ENCODE data around the gene FAM228B.

Gene FAM228B

DNA sequence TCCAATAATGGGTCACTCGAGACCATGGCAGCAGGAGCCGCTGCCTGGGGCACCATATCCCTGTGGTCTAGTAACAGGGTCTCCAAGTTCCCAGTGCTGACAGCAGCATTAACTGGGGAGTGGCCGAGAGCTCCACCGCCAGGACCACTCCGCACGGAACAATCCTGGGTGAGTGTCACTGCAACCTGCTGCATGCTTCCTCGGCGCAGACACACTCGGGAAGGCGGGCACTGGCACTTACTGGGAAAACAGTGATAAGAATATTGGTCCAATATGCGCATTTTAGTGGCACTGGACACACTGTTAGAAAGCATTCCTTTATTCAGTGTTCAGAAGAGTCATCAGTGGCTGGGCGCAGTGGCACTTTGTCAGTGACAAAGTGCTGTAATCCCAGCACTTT, 81.2 kb downstream of the FAM228B start:
- no peaks in the 10 kb centered on the region for H3K27me3 Mint-ChIP-seq (ENCODE audit: low read depth)
- H3K27ac Mint-ChIP-seq = no peak overlapping the region
- H3K4me1 Mint-ChIP-seq = peaks cover 18% of the 10 kb centered on the region
- H3K36me3 Mint-ChIP-seq (ENCODE audit: low read depth) = peaks cover 45% of the 10 kb centered on the region
- TF ChIP-seq, protein P1, sequence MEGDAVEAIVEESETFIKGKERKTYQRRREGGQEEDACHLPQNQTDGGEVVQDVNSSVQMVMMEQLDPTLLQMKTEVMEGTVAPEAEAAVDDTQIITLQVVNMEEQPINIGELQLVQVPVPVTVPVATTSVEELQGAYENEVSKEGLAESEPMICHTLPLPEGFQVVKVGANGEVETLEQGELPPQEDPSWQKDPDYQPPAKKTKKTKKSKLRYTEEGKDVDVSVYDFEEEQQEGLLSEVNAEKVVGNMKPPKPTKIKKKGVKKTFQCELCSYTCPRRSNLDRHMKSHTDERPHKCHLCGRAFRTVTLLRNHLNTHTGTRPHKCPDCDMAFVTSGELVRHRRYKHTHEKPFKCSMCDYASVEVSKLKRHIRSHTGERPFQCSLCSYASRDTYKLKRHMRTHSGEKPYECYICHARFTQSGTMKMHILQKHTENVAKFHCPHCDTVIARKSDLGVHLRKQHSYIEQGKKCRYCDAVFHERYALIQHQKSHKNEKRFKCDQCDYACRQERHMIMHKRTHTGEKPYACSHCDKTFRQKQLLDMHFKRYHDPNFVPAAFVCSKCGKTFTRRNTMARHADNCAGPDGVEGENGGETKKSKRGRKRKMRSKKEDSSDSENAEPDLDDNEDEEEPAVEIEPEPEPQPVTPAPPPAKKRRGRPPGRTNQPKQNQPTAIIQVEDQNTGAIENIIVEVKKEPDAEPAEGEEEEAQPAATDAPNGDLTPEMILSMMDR (IDR thresholded peaks at IDR 0.05; ENCODE audit: unreplicated experiment in 3 of 3) = no peak
- no peak overlapping the region for H3K4me3 Mint-ChIP-seq
- no peaks in the 10 kb centered on the region for H3K9me3 Mint-ChIP-seq

DNA sequence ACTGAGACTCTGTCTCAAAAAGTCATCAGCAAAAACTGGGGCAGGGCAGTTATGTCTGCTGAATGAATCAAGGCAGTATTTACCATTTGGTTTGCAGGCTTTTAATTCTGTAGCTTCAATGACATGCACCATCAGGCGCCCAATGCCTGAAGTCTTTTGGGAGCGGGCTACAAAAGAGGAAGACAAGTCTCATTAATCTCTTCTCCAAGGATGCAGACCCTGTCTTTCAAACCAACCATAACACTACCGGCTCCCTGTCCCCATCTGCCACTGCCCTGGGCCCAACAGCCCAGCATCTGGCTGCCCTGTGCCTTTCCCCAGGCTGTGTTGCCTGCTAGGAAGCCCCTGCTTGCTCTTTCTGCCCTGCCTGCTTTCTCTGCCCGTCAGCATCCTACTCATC, 81.9 kb downstream of the FAM228B start:
- Mint-ChIP-seq H3K4me3 (no peak overlapping the region), H3K27ac (no peak overlapping the region), H3K27me3 (ENCODE audit: low read depth) (no peaks in the 10 kb centered on the region), H3K9me3 (no peaks in the 10 kb centered on the region), H3K36me3 (ENCODE audit: low read depth) (peaks cover 44% of the 10 kb centered on the region), H3K4me1 (peaks cover 14% of the 10 kb centered on the region)
- TF ChIP-seq, protein P1 (IDR thresholded peaks at IDR 0.05; ENCODE audit: unreplicated experiment in 3 of 3) = no peak

DNA sequence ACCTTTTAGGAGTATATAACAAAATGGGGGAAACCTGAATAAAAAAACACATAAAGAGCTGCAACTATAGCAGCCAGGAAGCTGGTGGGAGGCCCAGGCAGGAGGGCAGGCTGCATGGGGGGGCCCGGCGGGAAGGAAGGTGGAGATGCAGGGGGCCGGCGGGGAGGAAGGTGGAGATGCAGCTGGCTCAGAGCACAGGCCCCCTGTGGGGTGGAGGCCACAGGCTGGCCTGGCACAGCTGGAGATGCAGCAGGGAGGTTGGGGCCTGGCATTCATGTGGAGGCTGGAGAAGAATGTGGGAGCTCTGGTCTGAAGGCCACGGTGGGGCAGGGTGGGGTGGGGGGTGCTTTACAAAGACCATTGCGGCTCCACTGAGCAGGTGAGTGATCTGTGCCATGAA, 83.0 kb downstream of the FAM228B start:
- Mint-ChIP-seq H3K27me3 (ENCODE audit: low read depth) (no peaks in the 10 kb centered on the region), H3K27ac (no peak overlapping the region), H3K9me3 (no peaks in the 10 kb centered on the region), H3K4me1 (peaks cover 7% of the 10 kb centered on the region), H3K36me3 (ENCODE audit: low read depth) (peaks cover 43% of the 10 kb centered on the region), H3K4me3 (no peak overlapping the region)
- TF ChIP-seq, protein P1 (IDR thresholded peaks at IDR 0.05; ENCODE audit: unreplicated experiment in 3 of 3) = no peak

DNA sequence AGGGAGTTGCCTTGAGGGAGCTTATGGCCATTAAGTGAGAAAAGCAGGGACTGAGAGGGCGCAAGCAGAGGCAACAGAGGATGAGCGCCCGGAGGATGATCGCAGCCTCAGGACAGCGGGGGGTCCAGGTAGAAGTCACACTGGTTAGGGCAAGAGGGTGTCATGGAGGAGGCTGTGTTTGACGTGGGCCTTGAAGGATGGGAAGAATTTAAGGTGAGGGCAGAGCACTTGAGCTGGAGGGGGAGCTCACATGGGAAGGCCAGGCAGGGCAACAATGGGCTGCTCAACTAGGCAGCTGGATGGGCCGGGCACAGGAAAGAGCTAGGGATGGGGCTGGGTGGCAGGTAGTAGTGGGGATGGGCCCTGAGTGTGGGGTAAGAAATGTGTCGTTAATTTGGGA, 83.4 kb downstream of the FAM228B start:
- H3K27me3 Mint-ChIP-seq (ENCODE audit: low read depth) = no peaks in the 10 kb centered on the region
- H3K9me3 Mint-ChIP-seq = no peaks in the 10 kb centered on the region
- TF ChIP-seq, protein P1 (IDR thresholded peaks at IDR 0.05; ENCODE audit: unreplicated experiment in 3 of 3) = no peak
- peaks cover 7% of the 10 kb centered on the region for H3K4me1 Mint-ChIP-seq
- peaks cover 40% of the 10 kb centered on the region for H3K36me3 Mint-ChIP-seq (ENCODE audit: low read depth)
- no peak overlapping the region for H3K27ac Mint-ChIP-seq
- no peak overlapping the region for H3K4me3 Mint-ChIP-seq

DNA sequence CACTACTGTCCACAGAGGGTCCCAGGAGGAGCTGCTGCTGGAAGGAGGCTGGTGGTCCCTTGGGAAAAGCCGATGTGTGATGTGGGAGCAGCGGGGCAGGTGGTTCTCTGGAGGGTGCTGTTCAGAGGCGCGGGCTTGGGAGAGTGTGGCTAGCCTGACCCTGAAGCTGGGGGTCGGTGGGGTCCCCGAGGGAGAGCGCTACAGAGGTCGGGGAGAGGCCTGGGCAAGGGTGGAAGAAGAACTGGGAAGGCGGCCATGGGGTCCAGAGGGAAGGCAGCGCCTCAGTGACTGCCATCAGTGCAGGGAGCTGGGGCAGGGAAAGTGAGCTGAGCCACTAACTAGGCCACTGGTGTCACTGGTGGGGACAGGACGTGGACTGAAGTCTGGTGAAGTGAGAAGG, 84.1 kb downstream of the FAM228B start:
- H3K27ac Mint-ChIP-seq = no peak overlapping the region
- H3K27me3 Mint-ChIP-seq (ENCODE audit: low read depth) = no peaks in the 10 kb centered on the region
- peaks cover 40% of the 10 kb centered on the region for H3K36me3 Mint-ChIP-seq (ENCODE audit: low read depth)
- H3K4me3 Mint-ChIP-seq = no peak overlapping the region
- peaks cover 7% of the 10 kb centered on the region for H3K4me1 Mint-ChIP-seq
- TF ChIP-seq, protein P1 (IDR thresholded peaks at IDR 0.05; ENCODE audit: unreplicated experiment in 3 of 3) = no peak
- H3K9me3 Mint-ChIP-seq = no peaks in the 10 kb centered on the region

DNA sequence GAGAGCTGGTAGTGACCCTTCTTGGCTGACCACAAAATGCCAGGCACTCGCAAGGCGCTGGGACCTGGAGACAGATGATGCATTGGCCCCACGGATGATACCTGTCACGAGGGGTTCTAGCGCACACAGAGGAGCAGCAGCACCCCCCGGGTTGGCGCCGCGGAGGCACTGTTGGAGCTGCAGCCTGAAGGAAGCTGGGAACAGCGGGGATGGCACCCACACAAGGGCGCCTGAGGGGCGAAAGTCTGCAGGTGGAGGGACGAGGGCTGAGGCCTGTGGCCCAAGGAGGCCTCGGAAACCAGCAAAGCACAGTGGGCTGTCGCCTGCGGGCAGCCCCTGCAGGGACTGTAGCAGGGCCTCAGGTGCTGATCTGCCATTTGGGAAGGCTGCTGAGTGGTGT, 85.2 kb downstream of the FAM228B start:
- no peaks in the 10 kb centered on the region for H3K27me3 Mint-ChIP-seq (ENCODE audit: low read depth)

More for the DNA sequence above, 85.2 kb downstream of the FAM228B start:
- H3K4me3 Mint-ChIP-seq = no peak overlapping the region
- no peak overlapping the region for H3K27ac Mint-ChIP-seq
- H3K9me3 Mint-ChIP-seq = no peaks in the 10 kb centered on the region
- peaks cover 40% of the 10 kb centered on the region for H3K36me3 Mint-ChIP-seq (ENCODE audit: low read depth)
- TF ChIP-seq, protein P1 (IDR thresholded peaks at IDR 0.05; ENCODE audit: unreplicated experiment in 3 of 3) = no peak
- peaks cover 3% of the 10 kb centered on the region for H3K4me1 Mint-ChIP-seq

All from nephron (organoid).